ENCODE results near the gene FBXW8.

Gene FBXW8

DNA sequence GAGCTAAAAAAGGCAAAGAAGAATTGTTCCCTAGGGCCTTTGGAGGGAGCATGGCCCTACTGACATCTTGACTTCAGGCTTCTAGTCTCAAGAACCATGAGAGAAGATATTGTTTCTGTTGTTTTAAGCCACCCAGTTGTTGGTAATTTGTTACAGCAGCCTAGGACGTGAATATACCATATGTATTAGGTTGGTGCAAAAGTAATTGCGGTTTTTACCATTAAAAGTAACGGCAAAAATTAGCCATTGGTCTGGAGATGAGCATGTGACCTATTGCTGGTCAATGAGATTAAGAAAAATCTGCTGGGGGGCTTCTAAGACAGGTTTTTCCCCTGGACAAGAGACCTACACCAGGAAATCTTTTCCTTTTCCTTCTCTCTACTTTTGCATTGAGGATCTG is 19.7 kb upstream of the FBXW8 start:
- ATAC-seq = no peak
- TF ChIP-seq PPARA (CRISPR knock-in tag; IDR thresholded peaks at IDR 0.05; ENCODE audit: borderline replicate concordance) = no peak

GRCh38 chr12:116892349-116893140 is 18.2 kb upstream of the FBXW8 start:
- TF ChIP-seq BACH2 (CRISPR knock-in tag; IDR thresholded peaks at IDR 0.05; ENCODE audit: borderline replicate concordance) (no peak), ZFP30 (CRISPR knock-in tag; IDR thresholded peaks at IDR 0.05) (no peak)
- peak; percentile 40; the same call in 1 of the 3 replicates for ATAC-seq

DNA sequence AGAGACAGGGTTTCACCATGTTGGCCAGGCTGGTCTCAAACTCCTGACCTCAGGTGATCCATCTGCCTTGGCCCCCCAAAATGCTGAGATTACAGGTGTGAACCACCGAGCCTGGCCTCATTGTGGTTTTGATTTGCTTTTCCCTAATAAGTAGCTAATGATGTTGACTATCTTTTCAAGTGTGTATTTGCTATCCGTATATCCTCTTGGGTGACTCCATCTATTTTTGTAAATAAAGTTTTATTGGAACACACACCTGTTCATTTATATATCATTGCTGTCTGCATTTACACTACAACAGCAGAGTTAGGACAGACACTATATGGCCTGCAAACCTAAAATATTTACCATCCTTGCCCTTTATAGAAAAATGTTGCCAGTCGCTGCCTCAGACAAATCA is 15.8 kb upstream of the FBXW8 start:
- TF ChIP-seq ZFP30 (CRISPR knock-in tag; IDR thresholded peaks at IDR 0.05) = no peak
- no peak for TF ChIP-seq CSDC2 (CRISPR knock-in tag; IDR thresholded peaks at IDR 0.05)
- TF ChIP-seq ZFP3 (CRISPR knock-in tag; IDR thresholded peaks at IDR 0.05) = no peak
- TF ChIP-seq POU6F1 (CRISPR knock-in tag; IDR thresholded peaks at IDR 0.05; ENCODE audit: borderline replicate concordance, low read depth) = no peak
- no peak for TF ChIP-seq GLIS3 (CRISPR knock-in tag; IDR thresholded peaks at IDR 0.05)
- TF ChIP-seq ZC3H10 (CRISPR knock-in tag; IDR thresholded peaks at IDR 0.05) = no peak
- no peak for TF ChIP-seq TOX (CRISPR knock-in tag; IDR thresholded peaks at IDR 0.05; ENCODE audit: borderline replicate concordance)
- no peak for TF ChIP-seq ARNTL (CRISPR knock-in tag; IDR thresholded peaks at IDR 0.05; ENCODE audit: borderline replicate concordance, low read depth)
- TF ChIP-seq BACH2 (CRISPR knock-in tag; IDR thresholded peaks at IDR 0.05; ENCODE audit: borderline replicate concordance) = no peak
- no peak for TF ChIP-seq TCF4 (CRISPR knock-in tag; IDR thresholded peaks at IDR 0.05; ENCODE audit: borderline replicate concordance)
- no peak for ATAC-seq

- ATAC-seq = no peak
- TF ChIP-seq, protein P1, sequence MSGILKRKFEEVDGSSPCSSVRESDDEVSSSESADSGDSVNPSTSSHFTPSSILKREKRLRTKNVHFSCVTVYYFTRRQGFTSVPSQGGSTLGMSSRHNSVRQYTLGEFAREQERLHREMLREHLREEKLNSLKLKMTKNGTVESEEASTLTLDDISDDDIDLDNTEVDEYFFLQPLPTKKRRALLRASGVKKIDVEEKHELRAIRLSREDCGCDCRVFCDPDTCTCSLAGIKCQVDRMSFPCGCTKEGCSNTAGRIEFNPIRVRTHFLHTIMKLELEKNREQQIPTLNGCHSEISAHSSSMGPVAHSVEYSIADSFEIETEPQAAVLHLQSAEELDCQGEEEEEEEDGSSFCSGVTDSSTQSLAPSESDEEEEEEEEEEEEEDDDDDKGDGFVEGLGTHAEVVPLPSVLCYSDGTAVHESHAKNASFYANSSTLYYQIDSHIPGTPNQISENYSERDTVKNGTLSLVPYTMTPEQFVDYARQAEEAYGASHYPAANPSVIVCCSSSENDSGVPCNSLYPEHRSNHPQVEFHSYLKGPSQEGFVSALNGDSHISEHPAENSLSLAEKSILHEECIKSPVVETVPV (CRISPR knock-in tag; IDR thresholded peaks at IDR 0.05) = no peak
- no peak for TF ChIP-seq PPARA (CRISPR knock-in tag; IDR thresholded peaks at IDR 0.05; ENCODE audit: borderline replicate concordance)
- TF ChIP-seq BACH2 (CRISPR knock-in tag; IDR thresholded peaks at IDR 0.05; ENCODE audit: borderline replicate concordance) = no peak
- TF ChIP-seq CREB5 (CRISPR knock-in tag; IDR thresholded peaks at IDR 0.05; ENCODE audit: low read depth) = no peak
- no peak for TF ChIP-seq ZFP30 (CRISPR knock-in tag; IDR thresholded peaks at IDR 0.05)
- no peak for TF ChIP-seq ESRRG (CRISPR knock-in tag; IDR thresholded peaks at IDR 0.05)
- TF ChIP-seq ZNF8 (CRISPR knock-in tag; IDR thresholded peaks at IDR 0.05) = no peak
- TF ChIP-seq SNAI2 (CRISPR knock-in tag; IDR thresholded peaks at IDR 0.05) = no peak
- TF ChIP-seq OSR1 (CRISPR knock-in tag; IDR thresholded peaks at IDR 0.05) = no peak
- TF ChIP-seq ARNTL (CRISPR knock-in tag; IDR thresholded peaks at IDR 0.05; ENCODE audit: borderline replicate concordance, low read depth) = no peak
- TF ChIP-seq ZFP3 (CRISPR knock-in tag; IDR thresholded peaks at IDR 0.05) = no peak
- TF ChIP-seq GLIS3 (CRISPR knock-in tag; IDR thresholded peaks at IDR 0.05) = no peak
- no peak for TF ChIP-seq ZNF565 (CRISPR knock-in tag; conservative IDR thresholded peaks at IDR 0.05; ENCODE audit: low read depth)
- TF ChIP-seq TCF4 (CRISPR knock-in tag; IDR thresholded peaks at IDR 0.05; ENCODE audit: borderline replicate concordance) = no peak
- TF ChIP-seq POU6F1 (CRISPR knock-in tag; IDR thresholded peaks at IDR 0.05; ENCODE audit: borderline replicate concordance, low read depth) = no peak
- no peak for TF ChIP-seq CSDC2 (CRISPR knock-in tag; IDR thresholded peaks at IDR 0.05)
- no peak for TF ChIP-seq TOX (CRISPR knock-in tag; IDR thresholded peaks at IDR 0.05; ENCODE audit: borderline replicate concordance)
Observed at GRCh38 chr12:116896411-116896924, 14.3 kb upstream of the FBXW8 start.

DNA sequence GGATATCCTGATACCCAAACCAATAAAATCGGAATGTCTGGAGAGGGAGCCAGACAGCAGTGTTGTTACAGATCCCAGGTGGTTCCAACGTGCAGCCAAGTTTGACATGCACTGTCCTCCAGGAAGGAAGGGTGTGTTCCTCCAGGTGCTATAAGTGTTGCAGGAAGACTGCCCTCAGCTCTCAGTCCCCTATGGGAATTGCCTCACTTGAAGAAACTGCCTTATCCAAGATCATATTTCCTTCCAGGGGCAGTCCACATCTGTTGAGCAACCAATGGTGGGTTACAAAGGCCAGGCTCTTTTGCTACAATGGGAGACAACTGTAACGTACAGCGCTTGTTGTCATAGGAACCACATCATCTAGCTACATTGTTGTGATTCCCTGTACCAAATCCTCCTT is 13.3 kb upstream of the FBXW8 start:
- ATAC-seq = no peak
- TF ChIP-seq OSR1 (CRISPR knock-in tag; IDR thresholded peaks at IDR 0.05) = no peak
- no peak for TF ChIP-seq ISL1 (CRISPR knock-in tag; IDR thresholded peaks at IDR 0.05)
- no peak for TF ChIP-seq CREB5 (CRISPR knock-in tag; IDR thresholded peaks at IDR 0.05; ENCODE audit: low read depth)
- TF ChIP-seq, protein P2, sequence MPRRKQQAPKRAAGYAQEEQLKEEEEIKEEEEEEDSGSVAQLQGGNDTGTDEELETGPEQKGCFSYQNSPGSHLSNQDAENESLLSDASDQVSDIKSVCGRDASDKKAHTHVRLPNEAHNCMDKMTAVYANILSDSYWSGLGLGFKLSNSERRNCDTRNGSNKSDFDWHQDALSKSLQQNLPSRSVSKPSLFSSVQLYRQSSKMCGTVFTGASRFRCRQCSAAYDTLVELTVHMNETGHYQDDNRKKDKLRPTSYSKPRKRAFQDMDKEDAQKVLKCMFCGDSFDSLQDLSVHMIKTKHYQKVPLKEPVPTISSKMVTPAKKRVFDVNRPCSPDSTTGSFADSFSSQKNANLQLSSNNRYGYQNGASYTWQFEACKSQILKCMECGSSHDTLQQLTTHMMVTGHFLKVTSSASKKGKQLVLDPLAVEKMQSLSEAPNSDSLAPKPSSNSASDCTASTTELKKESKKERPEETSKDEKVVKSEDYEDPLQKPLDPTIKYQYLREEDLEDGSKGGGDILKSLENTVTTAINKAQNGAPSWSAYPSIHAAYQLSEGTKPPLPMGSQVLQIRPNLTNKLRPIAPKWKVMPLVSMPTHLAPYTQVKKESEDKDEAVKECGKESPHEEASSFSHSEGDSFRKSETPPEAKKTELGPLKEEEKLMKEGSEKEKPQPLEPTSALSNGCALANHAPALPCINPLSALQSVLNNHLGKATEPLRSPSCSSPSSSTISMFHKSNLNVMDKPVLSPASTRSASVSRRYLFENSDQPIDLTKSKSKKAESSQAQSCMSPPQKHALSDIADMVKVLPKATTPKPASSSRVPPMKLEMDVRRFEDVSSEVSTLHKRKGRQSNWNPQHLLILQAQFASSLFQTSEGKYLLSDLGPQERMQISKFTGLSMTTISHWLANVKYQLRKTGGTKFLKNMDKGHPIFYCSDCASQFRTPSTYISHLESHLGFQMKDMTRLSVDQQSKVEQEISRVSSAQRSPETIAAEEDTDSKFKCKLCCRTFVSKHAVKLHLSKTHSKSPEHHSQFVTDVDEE (CRISPR knock-in tag; IDR thresholded peaks at IDR 0.05) = no peak
- no peak for TF ChIP-seq ZNF565 (CRISPR knock-in tag; conservative IDR thresholded peaks at IDR 0.05; ENCODE audit: low read depth)
- TF ChIP-seq ZNF70 (CRISPR knock-in tag; IDR thresholded peaks at IDR 0.05) = no peak
- no peak for TF ChIP-seq CSDC2 (CRISPR knock-in tag; IDR thresholded peaks at IDR 0.05)
